ENCODE results near the gene ELP4.

DNA sequence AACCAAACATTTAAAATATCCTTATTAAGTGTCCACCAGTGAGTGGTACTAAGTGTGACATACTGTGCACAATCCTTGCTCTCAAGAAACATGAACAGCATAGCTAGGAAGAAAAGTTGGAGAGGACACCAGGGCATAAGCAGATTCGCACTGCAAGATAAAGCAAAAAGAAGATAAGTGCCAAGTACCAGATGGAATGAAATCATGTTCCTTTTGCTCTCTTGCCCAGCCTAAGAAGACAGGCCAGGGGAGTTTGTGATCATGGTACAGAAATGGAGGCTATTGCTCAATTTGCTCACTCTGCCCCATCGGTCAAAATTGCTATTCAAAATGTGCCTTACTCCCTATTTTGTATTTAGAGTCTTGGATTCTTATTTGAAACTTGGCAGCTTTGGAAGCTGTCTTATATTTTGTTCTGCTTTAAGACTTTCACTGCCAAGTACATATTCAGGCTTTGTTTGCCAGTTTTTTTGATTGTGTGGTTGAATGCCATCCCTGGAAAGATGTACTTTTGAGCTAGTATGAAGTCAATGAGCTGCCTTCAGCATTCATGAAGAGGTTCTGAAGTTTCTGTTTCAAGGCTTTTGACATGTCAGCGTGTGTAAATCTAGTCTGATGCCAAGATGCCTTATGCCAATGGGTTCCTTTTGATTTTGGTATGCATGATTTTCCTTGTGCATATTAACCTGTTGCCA, 211.3 kb downstream of the ELP4 start:
- no peak for TF ChIP-seq EZH2 (IDR thresholded peaks at IDR 0.05; ENCODE audit: borderline replicate concordance, low read depth, low read length, severe bottlenecking)
- TF ChIP-seq, protein P1, sequence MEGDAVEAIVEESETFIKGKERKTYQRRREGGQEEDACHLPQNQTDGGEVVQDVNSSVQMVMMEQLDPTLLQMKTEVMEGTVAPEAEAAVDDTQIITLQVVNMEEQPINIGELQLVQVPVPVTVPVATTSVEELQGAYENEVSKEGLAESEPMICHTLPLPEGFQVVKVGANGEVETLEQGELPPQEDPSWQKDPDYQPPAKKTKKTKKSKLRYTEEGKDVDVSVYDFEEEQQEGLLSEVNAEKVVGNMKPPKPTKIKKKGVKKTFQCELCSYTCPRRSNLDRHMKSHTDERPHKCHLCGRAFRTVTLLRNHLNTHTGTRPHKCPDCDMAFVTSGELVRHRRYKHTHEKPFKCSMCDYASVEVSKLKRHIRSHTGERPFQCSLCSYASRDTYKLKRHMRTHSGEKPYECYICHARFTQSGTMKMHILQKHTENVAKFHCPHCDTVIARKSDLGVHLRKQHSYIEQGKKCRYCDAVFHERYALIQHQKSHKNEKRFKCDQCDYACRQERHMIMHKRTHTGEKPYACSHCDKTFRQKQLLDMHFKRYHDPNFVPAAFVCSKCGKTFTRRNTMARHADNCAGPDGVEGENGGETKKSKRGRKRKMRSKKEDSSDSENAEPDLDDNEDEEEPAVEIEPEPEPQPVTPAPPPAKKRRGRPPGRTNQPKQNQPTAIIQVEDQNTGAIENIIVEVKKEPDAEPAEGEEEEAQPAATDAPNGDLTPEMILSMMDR (IDR thresholded peaks at IDR 0.05; ENCODE audit: borderline replicate concordance, extremely low read depth, low read length, poor library complexity, severe bottlenecking) = no peak
